Measurements from ENCODE around the gene PAGE2B.

DNA sequence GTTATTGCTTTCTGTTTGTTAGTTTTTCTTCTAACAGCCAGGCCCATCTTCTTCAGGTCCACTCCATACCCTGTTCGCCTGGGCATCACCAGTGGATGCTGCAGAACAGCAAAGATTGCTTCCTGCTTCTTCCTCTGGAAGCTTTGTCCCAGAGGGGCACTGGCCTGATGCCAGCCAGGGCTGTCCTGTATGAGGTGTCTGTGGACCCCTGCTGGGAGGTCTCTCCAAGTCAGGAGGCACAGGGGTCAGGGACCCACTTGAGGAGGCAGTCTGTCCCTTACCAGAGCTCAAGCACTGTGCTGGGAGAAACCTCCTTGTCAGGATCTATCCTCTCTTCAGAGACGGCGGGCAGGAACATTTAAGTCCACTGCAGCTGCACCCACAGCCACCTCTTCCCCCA, 2.5 kb upstream of the PAGE2B start:
- TF ChIP-seq CTCF (IDR thresholded peaks at IDR 0.05 in 2 of 3, conservative IDR thresholded peaks at IDR 0.05 in 1 of 3; ENCODE audit: borderline replicate concordance in 1 of 3, insufficient read depth in 1 of 3, low read depth in 2 of 3, low read length in 2 of 3) (no peak), YY1 (IDR thresholded peaks at IDR 0.05; ENCODE audit: extremely low read depth, insufficient replicate concordance, low read depth, low read length) (no peak), POLR2AphosphoS5 (IDR thresholded peaks at IDR 0.05; ENCODE audit: low read depth, low read length) (no peak), CEBPB (IDR thresholded peaks at IDR 0.05; ENCODE audit: low read depth) (no peak)
